ENCODE data around the gene CAMK2D. TPM values are rescaled to one million over a fixed set of nuclear protein-coding genes. Genes with fewer than 3 reads are reported as not detected.

Gene CAMK2D
- total RNA-seq, 1 donor from 2014 or later = 78.9 TPM

DNA sequence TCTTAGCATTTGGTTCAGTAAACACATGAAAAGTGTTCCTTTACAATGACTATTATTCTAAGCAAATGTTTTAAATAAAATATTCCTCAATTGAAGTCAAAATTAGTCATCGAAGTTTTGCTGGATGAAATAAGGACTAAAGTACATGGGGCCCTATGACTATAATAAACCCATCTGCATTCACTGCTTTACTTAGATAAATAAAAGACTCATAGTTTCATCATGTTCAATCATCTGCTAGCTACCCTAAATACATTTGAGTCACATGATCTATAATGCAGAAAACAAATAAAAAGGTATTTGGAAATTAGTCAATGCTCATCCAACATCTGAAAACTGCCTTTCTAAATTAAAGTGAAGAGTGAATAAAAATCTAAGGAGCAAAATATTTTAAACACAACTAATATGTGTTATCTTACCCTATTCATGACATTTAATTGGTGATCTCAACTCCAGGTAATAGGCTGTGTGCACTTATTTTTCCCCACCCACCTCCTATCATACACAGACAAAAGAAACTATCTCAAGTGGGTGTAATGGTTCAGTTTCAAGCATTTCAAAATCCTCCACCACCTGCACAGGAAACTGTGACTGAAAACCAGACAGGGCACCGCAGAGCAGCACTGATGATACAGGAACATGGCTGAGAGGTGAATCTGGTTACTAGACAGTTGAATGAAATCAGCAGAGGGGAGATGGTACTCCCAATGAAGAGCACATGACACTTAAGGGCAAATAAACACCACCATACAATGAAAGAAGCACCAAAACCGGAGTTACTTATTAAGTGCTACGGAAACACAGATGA lies 78.6 kb downstream of the CAMK2D start:
- no peak for DNase-seq

DNA sequence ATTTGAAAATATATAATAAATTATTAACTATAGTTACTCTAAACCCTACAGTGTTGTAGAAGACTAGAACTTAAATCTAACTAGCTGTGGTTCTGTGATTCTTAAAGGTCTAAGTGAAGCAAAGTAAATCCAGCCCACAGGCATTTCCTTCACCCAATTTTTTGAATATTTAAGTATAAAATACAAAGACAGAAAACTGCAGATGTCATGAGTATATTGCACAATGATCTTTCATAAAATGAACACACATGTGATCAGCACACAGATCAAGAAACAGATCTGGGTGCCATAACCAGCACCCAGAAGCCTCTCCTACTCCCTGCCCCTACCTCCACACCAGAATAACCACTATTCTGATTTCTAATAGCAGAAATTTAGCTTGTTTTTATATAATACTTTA lies 82.9 kb downstream of the CAMK2D start:
- DNase-seq = no peak

DNA sequence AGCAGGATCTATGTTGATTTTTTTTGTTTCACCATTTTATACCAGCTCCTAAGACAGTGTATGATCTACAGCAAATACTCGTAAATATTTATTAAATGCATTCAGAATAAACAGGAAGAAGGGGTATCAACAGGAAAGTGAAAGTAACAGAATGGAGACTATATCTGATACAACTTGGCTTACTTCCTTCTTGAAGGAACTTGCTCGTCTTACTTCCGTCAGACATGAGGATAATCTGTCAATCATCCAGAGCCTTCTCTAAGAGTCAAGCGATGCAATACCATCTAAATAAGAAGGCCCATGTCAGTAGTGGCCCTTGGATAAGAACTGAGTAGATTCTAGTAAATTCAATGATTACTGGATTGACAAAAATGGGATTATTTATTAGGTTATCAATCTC lies 84.2 kb downstream of the CAMK2D start:
- DNase-seq = no peak

DNA sequence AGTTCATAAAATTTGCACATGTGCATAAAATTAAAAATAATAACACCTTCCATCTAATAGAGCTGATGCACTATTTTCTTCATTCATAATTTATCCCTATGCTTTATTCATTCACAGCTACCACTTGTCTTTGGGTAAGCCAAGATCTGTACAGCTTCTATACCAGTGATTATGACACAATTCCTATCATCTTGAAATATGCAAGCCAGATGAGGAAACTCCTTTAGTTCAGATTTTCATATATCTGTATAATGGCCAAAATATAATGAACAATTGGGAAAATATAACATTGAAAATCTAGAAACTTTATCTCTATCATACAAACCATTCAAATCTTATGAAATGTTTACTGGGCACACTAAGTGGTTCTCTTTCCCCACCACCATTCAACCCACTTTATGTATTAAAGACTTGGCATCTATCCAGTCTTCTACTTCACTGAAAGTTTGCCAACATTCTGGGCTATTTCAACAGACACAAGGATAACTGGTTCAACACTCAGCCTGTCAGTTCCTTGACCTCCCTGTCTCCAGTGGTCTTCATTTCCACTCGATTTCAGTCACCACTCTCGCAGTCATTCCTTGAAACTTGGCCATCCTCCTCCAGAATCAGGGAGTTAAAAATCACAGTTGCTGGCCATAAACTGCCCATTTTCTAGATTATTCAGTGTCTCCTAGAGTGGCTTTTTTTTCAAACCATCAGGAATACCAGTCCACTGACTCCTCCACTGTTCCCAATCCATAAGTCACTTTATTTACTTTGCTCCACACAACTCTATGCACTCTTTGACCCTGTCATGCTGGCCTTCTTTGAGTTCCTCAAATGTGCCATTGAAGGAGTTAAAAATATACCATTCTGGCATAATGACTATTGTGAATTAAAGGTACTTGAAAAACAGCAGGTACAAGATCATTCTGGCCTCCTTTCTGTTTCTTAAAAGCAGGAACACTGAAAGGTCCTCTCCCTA lies 85.5 kb downstream of the CAMK2D start:
- no peak for DNase-seq

DNA sequence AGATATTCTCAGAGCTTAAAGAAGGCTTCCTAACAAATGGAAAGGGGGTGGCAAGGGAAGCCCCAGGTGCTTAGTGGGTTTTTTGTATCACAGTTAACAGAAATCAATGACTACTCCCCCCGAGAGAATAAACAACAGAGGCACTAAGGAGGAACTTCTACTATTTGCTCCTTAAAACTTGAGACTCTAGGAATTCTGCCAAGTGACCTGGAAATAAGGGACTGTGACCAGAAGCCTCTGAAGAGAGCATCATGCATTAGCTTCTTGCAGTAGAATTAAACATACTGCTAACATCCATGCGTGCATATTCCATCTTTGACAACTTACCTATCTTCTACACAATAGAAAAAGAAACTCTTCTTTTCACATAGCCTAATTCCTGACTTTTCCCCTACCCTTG lies 86.8 kb downstream of the CAMK2D start:
- no peak for DNase-seq

DNA sequence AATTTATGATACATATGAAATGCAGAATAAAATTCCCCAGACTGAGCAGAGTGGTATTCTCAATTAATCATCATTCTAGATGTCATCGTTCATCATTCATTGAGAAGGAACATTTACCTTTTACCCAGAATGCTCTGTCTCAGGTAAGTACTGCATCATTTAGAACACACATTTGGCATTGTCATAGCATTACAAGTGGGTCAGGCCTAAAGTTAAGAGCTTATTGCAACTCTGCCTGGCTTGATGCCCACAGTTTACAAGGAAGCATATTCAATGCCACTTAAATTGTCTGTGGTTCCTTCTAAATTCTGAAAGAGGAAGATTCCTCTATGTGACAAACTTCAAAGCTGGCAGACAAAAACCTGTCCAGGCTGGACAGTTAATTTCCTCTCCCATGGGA lies 87.3 kb downstream of the CAMK2D start:
- DNase-seq = no peak

DNA sequence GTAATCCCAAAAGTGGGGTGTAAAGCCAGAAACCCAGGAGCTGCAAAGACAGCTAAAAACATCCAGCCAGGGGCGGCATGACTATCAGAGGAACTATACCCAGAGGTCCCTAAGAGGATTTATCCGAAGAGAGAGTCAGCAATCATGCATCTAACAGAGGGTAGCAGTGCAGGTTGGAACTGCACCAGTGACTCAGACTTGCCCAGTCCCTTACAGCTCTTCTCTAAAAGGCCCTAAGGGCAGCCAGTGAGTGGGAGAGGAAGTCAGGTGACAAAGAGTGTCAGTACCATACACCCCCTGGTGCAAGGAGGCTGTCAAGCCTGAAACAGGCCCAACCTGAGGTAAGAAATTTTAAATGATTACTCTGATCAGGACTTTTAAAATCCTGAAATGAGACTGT lies 88.1 kb downstream of the CAMK2D start:
- DNase-seq = no peak

DNA sequence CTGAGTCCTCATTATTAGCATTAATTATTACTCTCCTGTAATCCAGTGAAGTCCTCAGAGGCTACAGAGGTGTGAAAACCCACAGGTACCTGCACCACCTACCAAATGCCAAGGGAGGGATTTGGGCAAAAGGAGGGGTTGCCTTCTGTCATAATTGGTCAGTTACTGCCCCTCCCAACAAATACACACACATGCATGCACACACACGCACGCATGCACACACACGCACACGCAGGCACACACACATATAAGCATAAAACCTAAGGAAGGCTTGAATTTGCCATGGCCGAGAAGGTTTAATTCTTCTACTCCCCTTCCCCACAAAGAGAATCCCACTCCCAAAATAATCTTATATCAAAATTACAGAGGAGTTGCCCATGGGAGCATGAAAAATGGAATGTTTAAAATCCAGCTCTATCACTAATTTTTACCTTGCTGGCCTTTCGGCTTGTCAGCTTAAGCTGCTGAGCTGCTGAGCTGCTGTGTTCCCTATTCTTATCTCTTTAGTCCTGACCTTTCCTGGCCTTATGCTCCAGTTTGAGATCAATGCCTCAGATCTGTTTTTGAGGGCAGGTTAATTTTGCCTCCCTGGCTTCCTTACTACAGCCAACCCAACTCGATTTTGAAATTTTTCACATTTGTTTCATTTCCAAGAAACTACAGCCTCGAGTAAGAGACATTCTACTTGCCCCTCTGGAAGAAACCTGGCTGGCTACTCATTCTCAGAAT lies 95.0 kb downstream of the CAMK2D start:
- no peak for DNase-seq

DNA sequence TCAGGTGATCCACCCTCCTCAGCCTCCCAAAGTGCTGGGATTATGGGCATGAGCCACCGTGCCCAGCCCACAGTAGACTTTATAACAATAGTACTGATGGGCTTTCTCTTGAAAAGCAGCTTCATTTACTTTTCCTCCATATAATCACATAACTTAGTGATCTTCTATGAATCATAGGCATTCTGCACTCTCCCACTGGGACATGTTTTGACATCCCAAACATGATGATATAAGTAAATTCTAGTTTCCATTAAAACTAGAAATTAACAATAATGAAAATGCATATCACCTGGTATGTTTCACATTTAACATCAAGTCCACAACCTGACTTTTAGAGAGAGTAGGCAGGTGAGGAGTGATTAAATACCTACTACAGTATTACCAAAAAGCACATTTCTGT lies 96.5 kb downstream of the CAMK2D start:
- no peak for DNase-seq

DNA sequence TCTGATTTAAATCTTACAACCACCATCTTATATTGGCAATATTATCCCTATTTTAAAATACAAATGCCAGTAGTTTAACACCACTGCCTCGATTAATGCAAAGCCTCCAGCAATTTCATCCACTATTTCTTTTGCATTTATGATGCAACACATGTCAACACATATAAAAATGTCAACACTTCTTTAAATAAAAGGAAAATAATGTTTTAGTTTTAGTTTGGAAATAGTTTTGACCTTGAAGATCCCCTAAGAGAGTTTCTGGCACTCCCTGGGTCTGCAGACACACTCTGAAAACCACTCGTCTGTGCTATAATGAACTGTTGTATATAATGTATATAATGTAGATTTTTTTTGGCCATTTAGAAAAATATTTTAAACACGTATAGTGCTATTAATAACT lies 99.0 kb downstream of the CAMK2D start:
- no peak for DNase-seq

DNA sequence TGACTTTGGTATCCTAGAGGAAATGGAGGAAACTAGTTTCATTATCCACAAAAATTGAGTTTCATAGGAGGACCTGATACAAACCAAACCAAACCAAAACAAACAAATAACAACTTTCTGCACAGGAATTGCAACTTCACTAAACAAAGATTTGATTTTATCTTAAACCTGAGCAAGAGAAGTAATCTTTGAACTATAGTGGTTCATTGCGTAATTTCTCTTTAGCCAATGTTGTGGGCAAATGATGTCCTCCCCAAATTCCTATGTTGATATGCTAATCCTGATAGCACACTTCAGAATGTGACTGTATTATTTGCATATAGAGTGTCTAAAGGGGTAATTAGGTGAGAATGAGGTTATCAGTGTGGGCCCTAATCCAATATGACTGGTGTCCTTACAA lies 102.4 kb downstream of the CAMK2D start:
- no peak for DNase-seq

DNA sequence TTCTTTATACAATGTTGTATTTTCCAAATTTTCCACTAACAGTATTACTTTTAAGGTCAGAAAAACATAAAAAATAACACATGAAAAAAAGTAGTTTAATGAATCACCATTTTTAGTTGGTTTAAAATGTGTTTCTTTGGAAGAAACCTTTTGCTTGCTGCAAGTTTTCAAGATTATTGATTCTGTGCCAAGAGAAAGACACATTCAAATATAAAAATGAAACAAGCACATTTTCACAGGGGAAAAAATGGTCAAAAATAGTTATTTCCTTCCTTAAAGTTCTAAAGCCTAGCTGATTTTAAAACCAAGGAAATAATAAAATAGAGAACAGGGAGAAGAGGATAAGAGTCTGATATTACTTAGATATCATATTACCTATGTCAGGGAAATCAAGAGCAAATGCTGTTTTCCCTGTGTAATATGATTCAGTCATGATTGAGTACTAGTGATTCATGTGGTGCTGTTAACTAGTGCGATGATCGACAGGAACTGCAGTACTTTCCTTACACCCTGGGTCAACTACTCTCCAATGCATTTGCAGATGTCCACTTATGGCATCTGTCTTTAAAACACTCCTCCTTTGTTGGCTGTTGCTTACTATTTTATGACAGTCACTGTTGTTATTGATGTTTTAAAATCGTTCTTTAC lies 103.8 kb downstream of the CAMK2D start:
- DNase-seq = no peak

DNA sequence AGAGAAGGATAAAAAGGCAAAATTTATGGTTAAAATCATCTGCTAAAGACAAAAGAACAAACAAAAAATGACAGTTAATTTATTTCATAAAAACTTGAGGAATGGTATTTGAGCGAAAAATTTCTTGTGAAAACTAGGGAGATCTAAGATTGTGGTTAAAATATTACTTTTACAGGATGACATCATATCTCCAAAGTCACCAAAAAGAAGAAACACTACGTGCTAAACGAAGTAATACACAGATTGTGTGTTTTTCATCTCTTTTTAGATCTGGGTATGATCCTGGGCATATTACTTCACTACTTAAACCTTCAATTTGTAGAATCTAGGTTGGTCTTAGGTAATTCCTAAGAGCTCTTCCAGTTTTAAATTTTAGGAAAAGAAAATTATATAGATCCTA lies 107.7 kb downstream of the CAMK2D start:
- no peak for DNase-seq

DNA sequence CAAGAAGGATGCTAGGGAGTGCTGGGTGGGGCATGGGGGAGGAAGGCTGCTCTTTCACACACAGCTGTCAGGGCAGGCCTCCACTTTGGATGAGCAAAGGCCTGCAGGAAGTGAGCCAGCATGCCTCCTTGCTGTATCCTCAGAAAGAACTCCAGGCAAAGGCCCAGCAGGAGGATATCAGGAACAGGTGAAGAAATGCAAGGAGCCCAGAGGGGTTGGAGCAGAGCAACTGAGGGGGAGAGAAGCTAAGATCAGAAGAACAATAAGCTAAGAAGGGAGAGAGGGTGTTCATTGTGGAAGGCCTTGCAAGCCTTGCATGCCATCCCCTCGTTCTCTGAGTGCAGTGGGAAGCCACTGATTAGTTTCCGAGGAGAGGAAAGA lies 115.1 kb downstream of the CAMK2D start:
- DNase-seq = no peak

DNA sequence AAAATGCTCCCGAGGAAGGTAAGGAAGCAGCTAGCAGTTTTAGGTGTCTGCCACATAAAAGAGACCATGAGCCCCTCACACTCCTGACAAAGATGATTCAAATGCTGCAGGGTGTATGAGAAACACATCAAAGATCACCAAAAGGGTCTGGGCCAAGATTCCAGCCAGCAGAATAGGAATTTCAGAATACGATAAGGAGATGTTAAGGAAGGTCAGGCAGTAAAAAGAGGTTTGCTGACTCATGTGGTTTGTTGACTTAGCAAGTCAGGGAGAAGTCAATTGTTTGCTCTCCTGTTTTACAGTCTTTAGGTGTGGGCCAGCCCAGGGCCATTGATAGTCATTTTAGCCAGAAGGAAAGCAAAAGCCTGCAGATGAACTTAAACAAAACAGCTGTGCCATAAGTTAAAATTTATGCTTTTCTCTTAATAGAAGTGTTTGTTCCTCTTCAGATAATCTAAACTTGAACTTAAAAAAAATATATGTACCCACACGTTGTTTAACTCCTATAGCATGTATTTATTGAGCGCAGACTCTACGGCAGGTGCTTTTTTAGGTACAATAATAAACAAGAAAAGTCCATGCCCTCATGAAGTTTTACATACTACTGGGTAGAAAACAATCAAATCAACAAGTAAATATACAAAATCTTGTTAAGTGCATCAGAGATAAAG lies 115.6 kb downstream of the CAMK2D start:
- DNase-seq = no peak

DNA sequence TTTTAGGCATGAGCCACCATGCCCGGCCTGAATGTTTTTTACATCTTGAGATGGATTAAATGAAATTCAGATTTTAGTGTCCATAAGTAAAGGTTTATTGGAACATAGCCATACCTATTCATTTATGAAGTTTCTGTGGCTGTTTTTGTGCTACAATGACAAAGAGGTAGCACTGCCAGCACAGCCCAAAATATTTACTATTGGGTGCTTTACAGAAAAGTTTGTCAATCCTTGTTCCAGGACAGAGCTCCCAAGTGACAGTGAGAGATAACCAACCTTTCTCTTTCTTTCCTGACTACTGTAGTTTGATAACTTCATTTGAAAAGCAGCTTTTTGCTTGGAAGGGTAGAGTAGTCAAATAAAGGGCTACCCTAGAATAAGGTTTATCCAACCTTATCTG lies 116.2 kb downstream of the CAMK2D start:
- DNase-seq = no peak

DNA sequence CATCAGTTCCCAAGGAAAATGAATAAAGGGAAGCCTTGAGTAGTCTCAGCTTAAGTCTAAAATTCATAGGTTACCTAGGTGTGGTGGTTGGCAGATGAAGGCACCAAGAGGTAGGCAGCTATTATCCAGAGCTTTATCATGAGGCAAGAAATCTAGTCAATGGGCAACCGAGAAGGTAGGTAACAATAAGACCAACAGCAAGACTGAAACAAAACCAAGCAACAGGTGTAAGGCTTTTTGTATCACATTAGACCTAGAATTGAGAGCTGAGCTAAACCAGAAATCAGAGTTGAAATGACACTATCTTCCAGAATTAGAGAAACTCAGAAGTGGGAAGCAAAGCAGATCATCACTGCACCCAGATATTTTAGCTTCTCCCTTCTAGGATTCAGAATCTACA lies 117.1 kb downstream of the CAMK2D start:
- no peak for DNase-seq

DNA sequence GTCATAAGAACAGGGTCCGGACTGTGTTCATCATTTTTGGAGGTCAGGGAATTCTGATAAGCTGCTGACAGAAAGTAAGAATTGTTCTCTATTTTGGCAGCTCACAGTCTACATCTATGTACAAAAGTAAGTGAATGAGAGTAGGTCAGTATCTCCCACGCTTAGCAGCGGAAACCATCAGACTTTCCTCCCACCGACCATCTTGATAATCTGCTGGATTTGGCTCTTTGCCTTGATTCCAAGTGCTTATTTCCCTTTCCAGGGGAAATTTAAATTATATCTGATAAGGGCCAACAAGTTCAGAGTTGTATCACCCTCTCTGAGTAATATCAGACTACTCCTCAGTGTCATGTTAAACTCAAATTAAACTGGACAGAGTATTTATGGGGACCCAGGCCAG lies 118.0 kb downstream of the CAMK2D start:
- DNase-seq = no peak

DNA sequence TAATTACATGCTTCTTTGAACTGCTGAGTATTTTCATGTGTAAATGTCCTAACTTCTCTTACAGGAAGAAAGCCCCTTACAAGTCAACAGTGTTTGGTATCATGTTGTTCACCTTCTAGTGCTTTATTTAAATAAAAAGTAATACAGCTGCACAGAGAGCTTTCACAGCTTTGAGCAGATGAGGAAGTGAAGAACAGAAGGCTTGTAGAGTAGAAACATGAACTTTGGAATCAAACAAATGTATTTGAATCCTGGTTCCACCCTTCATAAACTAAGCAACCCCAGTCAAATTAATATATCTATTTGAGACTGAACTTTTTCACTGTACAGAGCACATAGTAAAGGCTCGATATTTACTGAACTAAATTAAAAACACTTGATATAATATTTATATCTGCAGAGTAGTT lies 120.5 kb downstream of the CAMK2D start:
- DNase-seq = no peak

DNA sequence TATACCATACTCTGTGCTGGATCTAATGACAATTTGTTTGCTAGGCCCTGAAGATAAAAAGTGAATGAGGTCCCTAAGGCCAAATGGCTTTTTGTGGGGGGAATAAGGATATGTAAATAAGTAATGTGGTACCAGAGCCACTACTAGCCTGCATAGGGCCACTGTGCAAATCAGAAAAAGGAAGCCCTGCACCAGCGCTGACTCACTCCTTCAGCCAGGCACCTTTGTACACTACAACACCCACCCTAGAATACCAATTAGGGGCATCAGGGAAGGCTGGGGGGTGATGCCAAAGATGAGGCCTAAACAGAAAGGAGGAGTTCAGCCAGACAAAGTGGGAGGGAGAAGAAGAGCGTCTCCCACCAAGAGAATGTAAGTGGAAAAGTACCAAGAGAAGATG lies 122.2 kb downstream of the CAMK2D start:
- no peak for DNase-seq

DNA sequence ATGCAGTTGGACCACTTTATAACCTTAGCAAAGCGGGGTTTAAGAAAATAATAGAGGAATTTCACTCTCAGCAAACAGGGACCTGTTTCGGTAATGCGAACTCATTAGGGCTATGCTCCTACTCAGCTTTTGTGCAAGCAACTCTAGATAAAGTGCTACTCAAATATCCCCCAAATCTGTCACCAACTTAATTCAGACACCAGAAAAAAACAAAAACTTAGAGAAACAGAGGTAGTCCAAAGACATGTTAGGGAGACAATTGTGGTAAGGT lies 123.0 kb downstream of the CAMK2D start:
- DNase-seq = no peak
